Tibial artery (tissue), 4 donors: ENCODE results near the gene JMJD1C.
A peak's percentile ranks its signal among the peaks of the same experiment; 100 is the strongest.

Experiments
- DNase-seq, 2 donors: peaks; one replicate each; pipeline ENCODE4 v3.0.0-alpha.2; 2019
- H3K27ac ChIP-seq, 2 donors: fragments of 200-600 bp; sonication (generic) in 1 of 2; 1 replicate in 1 of 2; 2 replicates in 1 of 2; pipeline ENCODE4 v1.5.1; 2018 to 2019; ENCODE audit warnings: mild to moderate bottlenecking in 1 of 2
- H3K27me3 ChIP-seq, 2 donors: fragments of 200-600 bp; sonication (generic) in 1 of 2; one replicate each; pipeline versions ENCODE4 v1.5.1 to v1.6.0; 2016 to 2019
- H3K36me3 ChIP-seq, 3 donors: fragments of 200-600 bp; sonication (generic) in 2 of 3; one replicate each; pipeline ENCODE4 v1.5.1; 2016 to 2019; ENCODE audit warnings: mild to moderate bottlenecking in 2 of 3
- H3K4me1 ChIP-seq, 4 donors: fragments of 200-600 bp; sonication (generic) in 2 of 4; 1 replicate in 3 of 4; 2 replicates in 1 of 4; pipeline ENCODE4 v1.5.1; 2016 to 2019
- H3K4me3 ChIP-seq, 2 donors: fragments of 200-600 bp; sonication (generic) in 1 of 2; 1 replicate in 1 of 2; 2 replicates in 1 of 2; pipeline ENCODE4 v1.5.1; 2018 to 2019; ENCODE audit warnings: mild to moderate bottlenecking in 2 of 2
- H3K9me3 ChIP-seq, 3 donors: fragments of 200-600 bp; sonication (generic) in 1 of 3; one replicate each; pipeline ENCODE4 v1.5.1; 2016 to 2019
- CTCF ChIP-seq, 2 experiments: fragments of 200-600 bp in 1 of 2; fragments of 450-650 bp in 1 of 2; IDR thresholded peaks; one replicate each; pipeline ENCODE4 v1.5.1; 2017 to 2019; ENCODE audit warnings: antibody characterized with exemption in 2 of 2, mild to moderate bottlenecking in 1 of 2, moderate library complexity in 1 of 2
- intact Hi-C: fragments of 100-400 bp; cut with DNase I; formaldehyde crosslinking; loops from one replicate; pipeline ENCODE4 v1.15.0; 2023; ENCODE audit warnings: low total_unique reads

Gene JMJD1C

GRCh38 chr10:63164166-63164623 is 301.6 kb downstream of the JMJD1C start:
- Histone ChIP-seq H3K4me3 (no peak overlapping the region), H3K9me3 (no peaks in the 10 kb centered on the region), H3K27me3 (no peaks in the 10 kb centered on the region), H3K27ac (no peak overlapping the region), H3K36me3 (peaks cover 0 to 18% (median 12%) of the 10 kb centered on the region in 3 donors), H3K4me1 (peaks cover 0 to 6% (median 1%) of the 10 kb centered on the region in 4 donors)
- DNase-seq = no peak
- no peak for TF ChIP-seq CTCF (IDR thresholded peaks at IDR 0.05)
- intact Hi-C loops = loop anchor here (5.0 to 10.0 kb wide), 2 partner anchors 651 to 1257 kb away; no protein-coding TSS in a partner anchor

DNA sequence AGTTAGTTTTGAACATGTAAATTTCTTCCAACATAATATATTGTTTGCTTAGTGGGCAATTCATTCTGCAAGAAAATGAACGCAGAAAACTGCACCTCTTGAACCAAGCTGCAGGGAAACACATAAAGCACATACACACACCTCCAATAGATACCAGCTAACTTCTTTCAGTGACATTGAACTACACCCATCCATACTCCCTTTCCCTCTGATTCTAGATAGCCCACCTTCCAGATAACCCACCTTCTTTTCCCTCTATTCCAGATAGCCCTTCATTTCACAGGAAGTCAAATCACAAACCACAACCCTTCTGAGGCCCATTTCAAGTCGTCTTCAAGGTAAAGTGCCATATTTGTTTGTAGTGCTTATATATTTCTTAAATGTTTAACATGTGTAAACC is 304.2 kb downstream of the JMJD1C start:
- TF ChIP-seq CTCF (IDR thresholded peaks at IDR 0.05) = no peak
- H3K4me1 ChIP-seq = peaks cover 0 to 3% (median 0%) of the 10 kb centered on the region in 4 donors
- no peak overlapping the region for H3K27ac ChIP-seq
- H3K9me3 ChIP-seq = no peaks in the 10 kb centered on the region
- H3K36me3 ChIP-seq = peaks cover 0 to 18% (median 12%) of the 10 kb centered on the region in 3 donors
- no peak for DNase-seq
- intact Hi-C loops = loop anchor here (5.0 to 10.0 kb wide), 2 partner anchors 653 to 1254 kb away; no protein-coding TSS in a partner anchor
- no peaks in the 10 kb centered on the region for H3K27me3 ChIP-seq
- no peak overlapping the region for H3K4me3 ChIP-seq

DNA sequence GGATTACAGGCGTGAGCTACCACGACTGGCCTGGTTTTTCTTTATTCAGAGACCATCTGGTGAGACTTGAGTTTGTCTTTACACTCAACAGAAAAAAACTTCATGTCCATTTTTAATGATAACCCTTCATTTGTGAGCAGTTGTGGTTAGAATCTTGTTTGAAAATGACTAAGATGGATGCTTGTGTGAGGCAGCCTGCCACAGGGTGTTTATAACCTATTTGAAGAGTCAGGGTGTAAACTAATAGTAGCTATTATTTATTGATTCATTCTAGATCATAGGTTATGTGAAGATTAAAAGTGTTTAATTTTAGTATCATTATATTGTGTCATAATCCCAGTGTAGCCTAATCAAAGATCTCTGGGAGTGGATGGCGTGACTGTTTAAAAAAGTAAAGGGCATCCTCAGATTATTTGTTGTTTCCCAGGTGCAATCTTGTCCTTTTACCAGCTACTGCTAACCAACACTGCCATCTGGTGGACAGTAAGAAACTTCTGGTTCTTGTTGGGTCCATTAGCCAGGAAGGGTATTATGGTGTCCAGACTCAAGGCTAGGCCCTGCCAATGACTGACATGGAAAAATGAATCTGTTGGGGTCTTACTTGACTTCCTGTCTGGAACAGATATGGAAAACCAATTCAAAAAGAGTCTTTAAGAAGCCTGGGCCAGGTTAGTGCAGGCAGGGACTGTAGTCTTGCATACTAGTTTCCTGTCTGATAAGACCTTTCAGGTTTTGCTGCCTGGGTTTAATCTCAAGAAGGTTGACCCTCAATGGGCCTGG is 307.7 kb downstream of the JMJD1C start:
- no peaks in the 10 kb centered on the region for H3K27me3 ChIP-seq
- H3K36me3 ChIP-seq = peaks cover 0 to 21% (median 12%) of the 10 kb centered on the region in 3 donors
- DNase-seq = no peak
- peak; percentile 69 to 82 for TF ChIP-seq CTCF (IDR thresholded peaks at IDR 0.05)
- H3K27ac ChIP-seq = no peak overlapping the region
- intact Hi-C loops = loop anchor here (5.0 kb wide), 3 partner anchors 341 to 721 kb away; partner anchors contain the start of gene EGR2
- no peaks in the 10 kb centered on the region for H3K9me3 ChIP-seq
- H3K4me1 ChIP-seq = no peaks in the 10 kb centered on the region
- H3K4me3 ChIP-seq = no peak overlapping the region

GRCh38 chr10:63156236-63156635 is 309.5 kb downstream of the JMJD1C start:
- H3K4me3 ChIP-seq = no peak overlapping the region
- DNase-seq = no peak
- no peak for TF ChIP-seq CTCF (IDR thresholded peaks at IDR 0.05)
- intact Hi-C loops = loop anchor here (5.0 kb wide), 3 partner anchors 339 to 719 kb away; partner anchors contain the start of gene EGR2
- H3K36me3 ChIP-seq = peaks cover 9 to 32% (median 23%) of the 10 kb centered on the region in 3 donors
- no peaks in the 10 kb centered on the region for H3K4me1 ChIP-seq
- no peak overlapping the region for H3K27ac ChIP-seq
- no peaks in the 10 kb centered on the region for H3K9me3 ChIP-seq
- no peaks in the 10 kb centered on the region for H3K27me3 ChIP-seq

DNA sequence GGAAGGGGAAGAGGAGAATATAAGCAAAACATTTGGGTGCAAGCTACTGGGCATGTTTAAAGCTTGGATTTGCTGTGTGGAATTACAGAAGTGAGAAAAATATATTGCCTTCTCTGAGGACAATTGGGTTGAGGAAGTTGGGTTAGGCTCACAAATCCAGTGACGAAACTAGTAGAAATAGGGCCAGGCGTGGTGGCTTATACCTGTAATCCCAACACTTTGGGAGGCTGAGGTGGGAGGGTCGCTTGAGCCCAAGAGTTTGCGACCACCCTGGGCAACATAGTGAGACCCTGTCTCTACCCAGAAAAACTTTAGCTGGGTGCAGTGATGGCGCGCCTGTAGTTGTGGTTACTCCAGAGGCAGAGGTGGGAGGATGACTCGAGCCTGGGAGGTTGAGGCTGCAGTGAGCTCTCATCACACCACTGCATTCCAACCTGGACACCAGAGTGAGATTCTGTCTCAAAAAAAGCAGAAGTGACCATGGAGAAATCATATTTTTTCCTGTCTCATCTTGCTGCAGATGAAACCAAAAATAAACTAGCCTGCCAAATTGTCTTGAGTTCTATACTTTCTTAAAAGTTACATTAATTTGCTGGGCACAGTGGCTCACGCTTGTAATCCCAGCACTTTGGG is 310.3 kb downstream of the JMJD1C start:
- TF ChIP-seq CTCF (IDR thresholded peaks at IDR 0.05) = no peak
- intact Hi-C loops = loop anchor here (5.0 kb wide), 3 partner anchors 338 to 718 kb away; partner anchors contain the start of gene EGR2
- Histone ChIP-seq H3K36me3 (peaks cover 9 to 36% (median 23%) of the 10 kb centered on the region in 3 donors), H3K27ac (no peak overlapping the region), H3K9me3 (no peaks in the 10 kb centered on the region), H3K27me3 (no peaks in the 10 kb centered on the region), H3K4me1 (no peaks in the 10 kb centered on the region), H3K4me3 (no peak overlapping the region)
- DNase-seq = no peak
